CD4-positive, alpha-beta T cell (primary cell): ENCODE results near the gene PCARE. TPM values are rescaled to one million over a fixed set of nuclear protein-coding genes. Genes with fewer than 3 reads are reported as not detected.

Experiments
- ATAC-seq: fragments of 200-7000 bp; cut with Tn5 transposase; one replicate; pipeline ENCODE4 v1.10.0; 2022; ENCODE audit warnings: mild to moderate bottlenecking; ENCODE audit not compliant: poor library complexity
- CTCF ChIA-PET: fragments of 350-600 bp; sonication (Branson Sonifier 250); formaldehyde crosslinking; loops from one replicate; lab custom pipeline; 2021; ENCODE audit warnings: antibody characterized with exemption, inconsistent platforms; lab: Charles Lee
- POLR2A ChIA-PET: fragments of 350-600 bp; sonication (Branson Sonifier 250); formaldehyde crosslinking; loops from one replicate; lab custom pipeline; 2021; ENCODE audit warnings: antibody characterized with exemption, inconsistent platforms; lab: Charles Lee
- DNase-seq, 14 experiments: peaks; one replicate each; pipeline ENCODE4 v3.0.0-alpha.2; 2013 to 2020; ENCODE audit warnings: mixed read lengths in 2 of 14
- H3K27ac ChIP-seq, 2 donors: one replicate each; pipeline versions ENCODE4 v1.5.1 to v1.7.0; 2013; ENCODE audit warnings: low read length in 2 of 2, low read depth in 1 of 2, mild to moderate bottlenecking in 1 of 2
- H3K27me3 ChIP-seq, 2 experiments: 1 replicate in 1 of 2; 2 replicates in 1 of 2; pipeline versions ENCODE4 v1.6.1 to v1.7.0; 2013; ENCODE audit warnings: low read length in 2 of 2, control low read depth in 1 of 2, mild to moderate bottlenecking in 1 of 2, moderate library complexity in 1 of 2; ENCODE audit not compliant: insufficient read depth in 2 of 2, control insufficient read depth in 1 of 2
- H3K36me3 ChIP-seq: one replicate; pipeline ENCODE4 v1.6.1; 2013; ENCODE audit warnings: low read length, control low read depth; ENCODE audit not compliant: insufficient read depth
- H3K4me1 ChIP-seq: one replicate; pipeline ENCODE4 v1.6.1; 2013; ENCODE audit warnings: low read length, control low read depth; ENCODE audit not compliant: insufficient read depth
- H3K4me3 ChIP-seq: one replicate; pipeline ENCODE4 v1.5.1; 2013; ENCODE audit warnings: mild to moderate bottlenecking, low read length, moderate library complexity
- H3K9me3 ChIP-seq, 2 experiments: 1 replicate in 1 of 2; 2 replicates in 1 of 2; pipeline versions ENCODE4 v1.6.1 to v1.7.0; 2013; ENCODE audit warnings: low read length in 2 of 2, mild to moderate bottlenecking in 2 of 2, control low read depth in 1 of 2, moderate library complexity in 1 of 2; ENCODE audit not compliant: control insufficient read depth in 1 of 2, insufficient read depth in 1 of 2
- H3K27ac Mint-ChIP-seq: one replicate; pipeline ENCODE4 v1.8.0; 2020; ENCODE audit warnings: mixed read lengths
- H3K27me3 Mint-ChIP-seq: one replicate; pipeline ENCODE4 v1.8.0; 2021; ENCODE audit warnings: mixed read lengths
- H3K36me3 Mint-ChIP-seq: one replicate; pipeline ENCODE4 v1.8.0; 2021; ENCODE audit warnings: low read depth, mixed read lengths
- H3K4me1 Mint-ChIP-seq: one replicate; pipeline ENCODE4 v1.8.0; 2021; ENCODE audit warnings: low read depth, mixed read lengths
- H3K4me3 Mint-ChIP-seq: one replicate; pipeline ENCODE4 v1.8.0; 2020; ENCODE audit warnings: mild to moderate bottlenecking, mixed read lengths
- H3K9me3 Mint-ChIP-seq: one replicate; pipeline ENCODE4 v1.8.0; 2020; ENCODE audit warnings: mixed read lengths
- CTCF ChIP-seq: fragments of 200-600 bp; IDR thresholded peaks from one replicate; pipeline ENCODE4 v1.8.0; 2022; ENCODE audit warnings: antibody characterized with exemption, mild to moderate bottlenecking
- intact Hi-C, 2 experiments: fragments of 100-400 bp; cut with DNase I in 1 of 2; cut with micrococcal nuclease in 1 of 2; formaldehyde crosslinking; loops; one replicate each; pipeline versions ENCODE4 v1.15.1 to v1.9.0; 2023 to 2025; cut with DNase I, micrococcal nuclease
- total RNA-seq, 174 experiments: library from RNA in 2 of 174; stranded (reverse) in 2 of 174; gene quantifications; one replicate each; pipeline ENCODE4 v1.2.3 and lab custom pipeline; 2021 to 2026

PCARE gene
- total RNA-seq, 2 experiments from 2014 or later, result not detected

GRCh38 chr2:29066271-29066860, 8.0 kb downstream of the PCARE start:
- DNase-seq (no peak), ATAC-seq (no peak)
- Mint-ChIP-seq H3K27ac (no peak overlapping the region), H3K4me3 (no peak overlapping the region), H3K9me3 (no peaks in the 10 kb centered on the region), H3K27me3 (no peaks in the 10 kb centered on the region), H3K36me3 (no peaks in the 10 kb centered on the region), H3K4me1 (no peaks in the 10 kb centered on the region)
- Histone ChIP-seq H3K36me3 (no peaks in the 10 kb centered on the region), H3K4me3 (no peak overlapping the region), H3K27me3 (no peaks in the 10 kb centered on the region), H3K27ac (no peak overlapping the region), H3K4me1 (no peaks in the 10 kb centered on the region), H3K9me3 (no peaks in the 10 kb centered on the region)
- ChIA-PET CTCF (no interaction called here), POLR2A (no interaction called here)
- no peak for TF ChIP-seq CTCF
- intact Hi-C loops, result no loop called here

- ATAC-seq, result no peak
- no peak overlapping the region for H3K4me3 ChIP-seq
- intact Hi-C loops, result no loop called here
Measured at GRCh38 chr2:29065068-29065811, 9.1 kb downstream of the PCARE start.

GRCh38 chr2:29064746-29065067, 9.6 kb downstream of the PCARE start:
- ChIA-PET POLR2A (no interaction called here), CTCF (no interaction called here)
- Mint-ChIP-seq H3K36me3 (no peaks in the 10 kb centered on the region), H3K4me3 (no peak overlapping the region), H3K27me3 (no peaks in the 10 kb centered on the region), H3K4me1 (peaks cover 4% of the 10 kb centered on the region), H3K9me3 (no peaks in the 10 kb centered on the region), H3K27ac (no peak overlapping the region)
- ATAC-seq (no peak), DNase-seq (no peak)
- TF ChIP-seq CTCF, result no peak
- Histone ChIP-seq H3K4me3 (no peak overlapping the region), H3K36me3 (no peaks in the 10 kb centered on the region), H3K27me3 (no peaks in the 10 kb centered on the region), H3K4me1 (no peaks in the 10 kb centered on the region), H3K27ac (no peak overlapping the region), H3K9me3 (no peaks in the 10 kb centered on the region)
- intact Hi-C loops, result no loop called here

More at GRCh38 chr2:29065068-29065811, 9.1 kb downstream of the PCARE start:
- ChIA-PET POLR2A (no interaction called here), CTCF (no interaction called here)
- no peaks in the 10 kb centered on the region for H3K27me3 Mint-ChIP-seq
- no peaks in the 10 kb centered on the region for H3K4me1 Mint-ChIP-seq
- no peaks in the 10 kb centered on the region for H3K9me3 Mint-ChIP-seq
- H3K4me3 Mint-ChIP-seq, result no peak overlapping the region
- no peak for DNase-seq
- H3K9me3 ChIP-seq, result no peaks in the 10 kb centered on the region
- no peak for TF ChIP-seq CTCF
- H3K36me3 ChIP-seq, result no peaks in the 10 kb centered on the region
- H3K4me1 ChIP-seq, result no peaks in the 10 kb centered on the region
- H3K27me3 ChIP-seq, result no peaks in the 10 kb centered on the region
- no peak overlapping the region for H3K27ac ChIP-seq
- H3K36me3 Mint-ChIP-seq, result no peaks in the 10 kb centered on the region
- no peak overlapping the region for H3K27ac Mint-ChIP-seq
